Motor neuron (in vitro differentiated cells): ENCODE results near the gene MYL6B. TPM values are rescaled to one million over a fixed set of nuclear protein-coding genes. Genes with fewer than 3 reads are reported as not detected.

Experiments
- ATAC-seq, 8 experiments: fragments of 200-7000 bp; cut with Tn5 transposase; replicated peaks in 6 of 8; 2 replicates each; pipeline ENCODE4 v1.8.0; 2021; ENCODE audit warnings: mild to moderate bottlenecking in 8 of 8, moderate library complexity in 8 of 8
- H3K27ac ChIP-seq, 2 donors: fragments of 250-450 bp; sonication (Bioruptor Pico); 2 replicates each; pipeline ENCODE4 v1.9.0; 2021; ENCODE audit warnings: antibody characterized with exemption in 2 of 2, mild to moderate bottlenecking in 2 of 2, moderate library complexity in 1 of 2
- H3K4me1 ChIP-seq, 2 donors: fragments of 250-450 bp; sonication (Bioruptor Pico); replicated peaks in 1 of 2; 2 replicates each; pipeline ENCODE4 v1.6.1; 2021; ENCODE audit warnings: antibody characterized with exemption in 2 of 2, mild to moderate bottlenecking in 2 of 2, moderate library complexity in 1 of 2
- H3K4me3 ChIP-seq, 5 donors: fragments of 250-450 bp; sonication (Bioruptor Pico); 2 replicates each; pipeline ENCODE4 v1.9.0; 2021; ENCODE audit warnings: antibody characterized with exemption in 5 of 5, mild to moderate bottlenecking in 5 of 5, moderate library complexity in 4 of 5
- WGBS, 10 experiments: fragments of 450-650 bp; shearing (Covaris generic); methylation state at CpG; one replicate each; pipeline ENCODE4 v1.0.0; 2022; 5-methylcytosine and 5-hydroxymethylcytosine counted together
- in situ Hi-C, 9 experiments: fragments of 400-800 bp; cut with MboI; loops; one replicate each; pipeline ENCODE4 v1.15.0; 2021; ENCODE audit warnings: low sequenced_read_pairs in 9 of 9, low pct_unique_long_range_greater_than_20kb in 2 of 9; ENCODE audit not compliant: unreplicated experiment in 9 of 9
- total RNA-seq, 8 experiments: library from RNA; unstranded; fragments of 300-600 nt; gene quantifications; 2 replicates each; pipeline versions ENCODE4 v1.2.3 to v1.2.4, GENCODE V29; 2022

Gene MYL6B
- total RNA-seq, 8 experiments from 2014 or later = 61.3 to 217 (median 142) TPM

DNA sequence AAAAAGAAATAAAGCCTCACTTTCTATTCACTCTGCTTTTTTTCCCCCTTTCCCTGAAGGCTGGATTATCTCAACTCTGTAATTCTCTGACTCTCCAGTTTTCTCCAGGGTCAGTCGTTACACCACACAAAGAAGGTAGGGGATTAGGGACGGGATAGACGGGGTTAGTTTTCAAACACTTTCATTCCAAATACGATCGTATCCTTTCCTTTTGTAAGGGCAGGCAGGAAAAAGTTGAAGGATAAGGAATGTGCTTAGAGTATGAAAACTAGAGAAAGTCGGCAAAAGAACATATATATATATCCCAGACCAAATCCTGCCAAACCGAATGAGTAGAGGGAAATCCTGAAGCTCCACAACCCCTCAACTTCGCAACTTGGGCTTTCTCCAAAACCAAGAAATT, 24.9 kb upstream of the MYL6B start:
- peak overlapping the region; percentile 55 to 73 (median 61) for H3K4me3 ChIP-seq
- H3K4me1 ChIP-seq = peaks cover 9 to 23% of the 10 kb centered on the region in 2 donors
- no peak overlapping the region for H3K27ac ChIP-seq
- no peak for ATAC-seq
- 0 to 20% (median 1%) methylated on average over 2 to 8 of the region's 8 CpGs for WGBS, 10 experiments
- in situ Hi-C loops = loop anchor here in 1 of 9 experiments (10.0 kb wide), 1 partner anchor 337 kb away; the partner anchor contains the start of gene SPRYD4

GRCh38 chr12:56127888-56128669, 24.3 kb upstream of the MYL6B start, which contains the start of gene ESYT1:
ESYT1 (plus strand) TSS chr12:56128267; CDS start chr12:56128320, 53 bp downstream.
- in situ Hi-C loops = loop anchor here in 1 of 9 experiments (10.0 kb wide), 1 partner anchor 337 kb away; the partner anchor contains the start of gene SPRYD4

DNA sequence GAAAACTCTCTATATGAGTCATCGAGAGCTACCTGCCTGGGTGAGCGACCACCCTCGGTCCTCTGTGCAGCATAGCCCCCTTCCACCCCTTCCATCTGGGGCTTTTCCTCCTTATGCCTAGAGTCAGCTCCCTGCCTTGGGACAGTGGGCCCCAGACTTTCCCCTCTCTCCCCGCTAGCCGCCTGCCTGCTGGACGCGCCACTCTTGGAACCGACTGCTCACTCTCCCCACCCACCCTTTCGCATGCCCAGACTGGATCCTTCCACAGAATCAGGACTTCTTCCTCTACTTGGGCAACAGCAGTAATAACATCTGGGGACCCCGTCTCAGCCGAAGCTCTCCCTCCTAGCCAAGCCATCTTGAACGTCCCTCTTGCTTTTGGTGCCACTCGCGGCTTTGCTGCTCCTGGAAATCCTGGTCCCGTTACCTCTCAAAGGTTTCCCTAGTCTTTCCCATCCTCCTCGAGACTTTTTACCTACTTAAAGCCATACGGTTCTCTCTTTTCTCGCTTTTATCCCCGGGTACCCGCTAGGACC, 23.6 kb upstream of the MYL6B start:
- Histone ChIP-seq H3K4me1 (peaks cover 9 to 23% of the 10 kb centered on the region in 2 donors), H3K4me3 (peak overlapping the region; percentile 55 to 73 (median 61)), H3K27ac (no peak overlapping the region)
- peak in 4 of 8 experiments; percentile 1 to 4 (median 2) for ATAC-seq
- 0 to 6% (median 0%) methylated on average over 3 to 6 of the region's 20 CpGs; no CpG with 5 or more reads in 4 of the 10 experiments for WGBS, 10 experiments
- in situ Hi-C loops = loop anchor here in 1 of 9 experiments (10.0 kb wide), 1 partner anchor 336 kb away; the partner anchor contains the start of gene SPRYD4

More at GRCh38 chr12:56127888-56128669, 24.3 kb upstream of the MYL6B start, which contains the start of gene ESYT1:
- H3K4me3 ChIP-seq = peak within 1 kb of the TSS; percentile 55 to 73 (median 61)
- H3K27ac ChIP-seq = peak within 1 kb of the TSS; percentile 50 to 55
- H3K4me1 ChIP-seq = peaks cover 9 to 23% of the 10 kb centered on the region in 2 donors
- 0 to 4% (median 0%) methylated on average over 1 to 15 of the region's 49 CpGs; no CpG with 5 or more reads in 1 of the 10 experiments for WGBS, 10 experiments
- ATAC-seq = peak; percentile 84 to 96 (median 93)

- in situ Hi-C loops = loop anchor here in 1 of 9 experiments (10.0 kb wide), 1 partner anchor 335 kb away; the partner anchor contains the start of gene SPRYD4
- WGBS, 10 experiments = 5 to 67% (median 21%) methylated on average over 1 to 19 of the region's 29 CpGs; no CpG with 5 or more reads in 6 of the 10 experiments
- Histone ChIP-seq H3K4me3 (peak overlapping the region; percentile 55 to 73 (median 61)), H3K27ac (no peak overlapping the region), H3K4me1 (peaks cover 9 to 23% of the 10 kb centered on the region in 2 donors)
- peak; percentile 11 to 35 (median 20) for ATAC-seq
Measured at GRCh38 chr12:56129206-56129941, 23.0 kb upstream of the MYL6B start.

GRCh38 chr12:56129942-56130495, 22.4 kb upstream of the MYL6B start:
- 79 to 100% (median 86%) methylated on average over 1 to 8 of the region's 22 CpGs; no CpG with 5 or more reads in 2 of the 10 experiments for WGBS, 10 experiments
- H3K4me3 ChIP-seq = peak overlapping the region in 3 of 5 donors; percentile 55 to 73 (median 62)
- peaks cover 9 to 23% of the 10 kb centered on the region in 2 donors for H3K4me1 ChIP-seq
- in situ Hi-C loops = loop anchor here in 1 of 9 experiments (10.0 kb wide), 1 partner anchor 335 kb away; the partner anchor contains the start of gene SPRYD4
- H3K27ac ChIP-seq = no peak overlapping the region
- no peak for ATAC-seq

GRCh38 chr12:56130876-56131275, 21.5 kb upstream of the MYL6B start:
- no peak overlapping the region for H3K27ac ChIP-seq
- no peak overlapping the region for H3K4me3 ChIP-seq
- peaks cover 9 to 22% of the 10 kb centered on the region in 2 donors for H3K4me1 ChIP-seq
- in situ Hi-C loops = no loop called here
- no peak for ATAC-seq
- WGBS, 10 experiments = 0 to 100% (median 80%) methylated on average over 1 to 2 of the region's 4 CpGs; no CpG with 5 or more reads in 3 of the 10 experiments

DNA sequence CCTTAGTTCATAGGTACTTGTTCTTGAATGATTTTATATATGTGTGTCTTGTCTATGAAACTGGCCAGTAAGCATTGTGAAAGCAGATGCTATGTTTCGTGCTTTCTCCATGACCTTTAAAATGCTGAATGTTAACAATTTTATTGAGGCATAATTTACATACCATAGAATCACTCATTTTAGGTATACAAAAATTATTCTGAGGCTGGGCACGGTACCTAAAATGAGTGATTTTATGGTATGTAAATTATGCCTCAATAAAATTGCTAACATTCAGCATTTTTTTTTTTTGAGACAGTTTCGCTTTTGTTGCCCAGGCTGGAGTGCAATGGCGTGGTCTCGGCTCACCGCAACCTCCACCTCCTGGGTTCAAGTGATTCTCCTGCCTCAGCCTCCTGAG, 17.5 kb upstream of the MYL6B start:
- peaks cover 0 to 2% of the 10 kb centered on the region in 2 donors for H3K4me1 ChIP-seq
- no peak for ATAC-seq
- no peak overlapping the region for H3K27ac ChIP-seq
- in situ Hi-C loops = no loop called here
- 80 to 100% (median 100%) methylated on average over 1 to 4 of the region's 6 CpGs; no CpG with 5 or more reads in 3 of the 10 experiments for WGBS, 10 experiments
- H3K4me3 ChIP-seq = no peak overlapping the region

- WGBS, 10 experiments = 83 to 100% (median 100%) methylated on average over 1 to 7 of the region's 14 CpGs; no CpG with 5 or more reads in 2 of the 10 experiments
- ATAC-seq = no peak
- H3K4me3 ChIP-seq = no peak overlapping the region
- H3K4me1 ChIP-seq = no peaks in the 10 kb centered on the region
- no peak overlapping the region for H3K27ac ChIP-seq
- in situ Hi-C loops = no loop called here
Measured at GRCh38 chr12:56137853-56138571, 14.4 kb upstream of the MYL6B start.

DNA sequence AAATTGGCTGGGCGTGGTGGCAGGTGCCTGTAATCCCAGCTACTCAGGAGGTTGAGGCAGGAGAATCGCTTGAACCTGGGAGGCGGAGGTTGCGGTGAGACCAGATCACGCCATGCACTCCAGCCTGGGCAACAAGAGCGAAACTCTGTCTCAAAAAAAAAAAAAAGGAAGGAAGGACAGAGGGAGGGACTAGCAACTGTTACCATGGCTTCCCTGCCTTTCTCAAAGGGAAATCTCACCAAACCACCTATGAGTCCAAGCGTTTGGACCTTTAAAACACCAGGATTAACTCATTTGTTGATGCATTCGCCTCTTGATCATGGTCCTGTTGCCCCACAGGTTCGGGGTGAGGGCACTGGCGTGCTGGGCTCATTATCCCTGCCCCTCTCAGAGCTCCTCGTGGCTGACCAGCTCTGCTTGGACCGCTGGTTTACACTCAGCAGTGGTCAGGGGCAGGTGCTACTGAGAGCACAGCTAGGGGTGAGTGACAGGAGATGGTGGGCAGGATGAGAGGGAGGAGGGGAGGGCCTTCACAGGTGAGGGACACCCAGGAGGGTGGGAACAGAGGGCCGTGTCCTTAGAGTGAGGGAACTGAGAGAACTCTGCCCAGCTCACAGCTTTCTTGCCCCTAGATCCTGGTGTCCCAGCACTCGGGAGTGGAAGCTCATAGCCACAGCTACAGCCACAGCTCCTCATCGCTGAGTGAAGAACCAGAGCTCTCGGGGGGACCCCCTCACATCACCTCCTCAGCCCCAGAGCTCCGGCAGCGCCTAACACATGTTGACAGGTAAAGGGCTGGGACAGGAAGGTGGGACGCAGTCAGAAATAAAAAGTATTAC, 10.2 kb upstream of the MYL6B start:
- in situ Hi-C loops = no loop called here
- Histone ChIP-seq H3K4me3 (no peak overlapping the region), H3K27ac (no peak overlapping the region), H3K4me1 (no peaks in the 10 kb centered on the region)
- no peak for ATAC-seq
- 60 to 100% (median 100%) methylated on average over 1 to 9 of the region's 19 CpGs; no CpG with 5 or more reads in 1 of the 10 experiments for WGBS, 10 experiments

- Histone ChIP-seq H3K4me3 (no peak overlapping the region), H3K27ac (no peak overlapping the region), H3K4me1 (no peaks in the 10 kb centered on the region)
- no peak for ATAC-seq
- WGBS, 10 experiments = 80 to 100% (median 90%) methylated on average over 1 to 4 of the region's 4 CpGs; no CpG with 5 or more reads in 5 of the 10 experiments
- in situ Hi-C loops = no loop called here
Measured at GRCh38 chr12:56143217-56143616, 9.2 kb upstream of the MYL6B start.

- no peak for ATAC-seq
- 80 to 100% (median 94%) methylated on average over 1 to 6 of the region's 8 CpGs; no CpG with 5 or more reads in 3 of the 10 experiments for WGBS, 10 experiments
- in situ Hi-C loops = no loop called here
Measured at GRCh38 chr12:56143870-56144269, 8.5 kb upstream of the MYL6B start.

More at GRCh38 chr12:56143870-56144269, 8.5 kb upstream of the MYL6B start:
- no peaks in the 10 kb centered on the region for H3K4me1 ChIP-seq
- H3K27ac ChIP-seq = no peak overlapping the region
- H3K4me3 ChIP-seq = no peak overlapping the region
